ENCODE results near the gene CENPS. TPM values are rescaled to one million over a fixed set of nuclear protein-coding genes. Genes with fewer than 3 reads are reported as not detected.

The CENPS gene
- total and polyA plus RNA-seq, 2 of the 8 experiments (the other 6 are each of a cell fraction or from before 2014, with no cell fraction given), result 7.8 to 20.3 TPM

DNA sequence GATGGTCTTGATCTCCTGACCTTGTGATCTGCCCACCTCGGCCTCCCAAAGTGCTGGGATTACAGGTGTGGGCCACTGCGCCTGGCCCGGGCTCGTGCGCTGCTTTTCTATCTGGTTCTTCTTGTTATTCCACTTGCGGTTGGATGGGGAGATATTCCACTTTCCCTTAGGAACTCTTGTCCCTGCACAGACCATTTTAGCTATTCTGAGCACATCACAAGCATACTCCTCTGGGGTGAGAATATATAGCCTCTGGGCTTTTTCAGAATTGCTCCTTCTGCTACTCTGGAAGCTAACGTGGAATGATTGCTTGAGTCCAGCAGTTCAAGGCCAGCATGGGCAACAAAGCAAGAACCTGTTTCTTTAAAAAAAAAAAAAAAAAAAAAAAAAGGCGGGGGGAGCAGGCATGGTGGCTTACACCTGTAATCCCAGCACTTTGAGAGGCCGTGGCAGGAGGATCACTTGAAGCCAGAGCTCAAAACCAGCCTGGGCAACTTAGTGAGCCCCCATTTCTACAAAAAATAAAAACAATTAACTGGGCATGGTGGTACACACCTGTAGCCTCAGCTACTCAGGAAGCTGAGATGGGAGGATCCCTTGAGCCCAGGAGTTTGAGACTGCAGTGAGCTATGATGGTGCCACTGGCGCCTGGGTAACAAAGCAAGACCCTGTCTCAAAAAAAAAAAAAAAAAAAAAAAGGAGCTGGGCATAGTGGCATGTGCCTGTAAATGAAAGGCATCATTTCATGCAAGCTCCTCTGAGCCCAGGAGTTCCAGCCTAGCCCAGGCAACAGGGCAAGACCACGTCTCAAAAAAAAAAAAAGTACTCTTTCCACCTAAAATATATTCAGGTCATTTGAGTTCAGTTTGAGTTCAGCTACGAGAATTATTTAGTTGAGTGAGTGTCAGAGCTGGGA, 43.2 kb upstream of the CENPS start (continued):
- no peak for TF ChIP-seq NANOG (IDR thresholded peaks at IDR 0.05; ENCODE audit: insufficient read depth, low read depth, low read length, poor library complexity, severe bottlenecking)

Data from H1 (cell line).